ENCODE results near the gene CACNB4.

DNA sequence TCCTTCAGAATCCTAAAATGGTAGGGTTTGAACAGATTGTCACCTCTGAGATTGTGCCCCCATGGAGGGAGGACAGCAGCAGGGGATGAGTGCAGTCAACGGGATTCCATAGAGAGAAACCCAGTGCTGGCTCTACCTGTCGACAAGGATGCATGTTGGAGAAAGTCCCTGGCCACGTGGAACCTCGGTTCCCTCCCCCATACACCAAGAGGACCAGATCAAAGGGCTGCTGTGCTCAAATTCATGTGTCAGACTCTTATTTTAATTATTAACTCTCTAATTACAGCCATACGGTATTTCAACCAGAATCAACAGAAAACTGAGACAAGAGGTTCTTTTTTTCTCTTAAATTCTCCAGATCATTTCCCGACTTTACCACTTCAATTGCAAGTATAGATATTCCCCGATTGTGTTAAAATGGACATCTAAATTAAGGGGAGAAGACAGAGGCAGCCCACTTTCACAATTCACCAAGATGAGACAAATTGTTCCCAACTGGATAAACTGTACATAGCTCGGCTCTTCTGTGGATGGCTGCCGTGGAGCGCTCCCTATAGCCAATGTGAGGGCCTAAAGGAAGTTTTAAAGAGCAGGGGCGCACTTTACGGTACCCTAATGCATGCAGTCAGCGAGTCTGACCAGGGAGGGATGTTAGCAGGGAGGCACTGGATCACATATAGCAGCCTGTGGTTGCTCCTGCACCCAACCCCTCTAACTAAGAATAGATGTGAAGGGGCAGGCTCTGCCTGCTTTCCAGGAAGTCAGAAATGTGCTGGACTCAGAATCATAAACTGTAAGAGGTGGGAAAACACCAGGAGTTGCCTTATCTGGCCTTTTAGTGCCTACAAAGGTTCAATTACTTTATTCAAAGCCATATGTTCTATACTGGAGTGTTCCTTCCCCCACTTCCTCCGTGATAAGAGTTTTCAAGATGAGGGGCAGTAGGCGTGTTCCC is 123.1 kb downstream of the CACNB4 start:
- TF ChIP-seq, protein P1, sequence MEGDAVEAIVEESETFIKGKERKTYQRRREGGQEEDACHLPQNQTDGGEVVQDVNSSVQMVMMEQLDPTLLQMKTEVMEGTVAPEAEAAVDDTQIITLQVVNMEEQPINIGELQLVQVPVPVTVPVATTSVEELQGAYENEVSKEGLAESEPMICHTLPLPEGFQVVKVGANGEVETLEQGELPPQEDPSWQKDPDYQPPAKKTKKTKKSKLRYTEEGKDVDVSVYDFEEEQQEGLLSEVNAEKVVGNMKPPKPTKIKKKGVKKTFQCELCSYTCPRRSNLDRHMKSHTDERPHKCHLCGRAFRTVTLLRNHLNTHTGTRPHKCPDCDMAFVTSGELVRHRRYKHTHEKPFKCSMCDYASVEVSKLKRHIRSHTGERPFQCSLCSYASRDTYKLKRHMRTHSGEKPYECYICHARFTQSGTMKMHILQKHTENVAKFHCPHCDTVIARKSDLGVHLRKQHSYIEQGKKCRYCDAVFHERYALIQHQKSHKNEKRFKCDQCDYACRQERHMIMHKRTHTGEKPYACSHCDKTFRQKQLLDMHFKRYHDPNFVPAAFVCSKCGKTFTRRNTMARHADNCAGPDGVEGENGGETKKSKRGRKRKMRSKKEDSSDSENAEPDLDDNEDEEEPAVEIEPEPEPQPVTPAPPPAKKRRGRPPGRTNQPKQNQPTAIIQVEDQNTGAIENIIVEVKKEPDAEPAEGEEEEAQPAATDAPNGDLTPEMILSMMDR (IDR thresholded peaks at IDR 0.05): no peak
- no peak for TF ChIP-seq POLR2A (IDR thresholded peaks at IDR 0.05)

All from prostate gland (tissue), 2 donors.